ENCODE measurements around the gene WWOX.

DNA sequence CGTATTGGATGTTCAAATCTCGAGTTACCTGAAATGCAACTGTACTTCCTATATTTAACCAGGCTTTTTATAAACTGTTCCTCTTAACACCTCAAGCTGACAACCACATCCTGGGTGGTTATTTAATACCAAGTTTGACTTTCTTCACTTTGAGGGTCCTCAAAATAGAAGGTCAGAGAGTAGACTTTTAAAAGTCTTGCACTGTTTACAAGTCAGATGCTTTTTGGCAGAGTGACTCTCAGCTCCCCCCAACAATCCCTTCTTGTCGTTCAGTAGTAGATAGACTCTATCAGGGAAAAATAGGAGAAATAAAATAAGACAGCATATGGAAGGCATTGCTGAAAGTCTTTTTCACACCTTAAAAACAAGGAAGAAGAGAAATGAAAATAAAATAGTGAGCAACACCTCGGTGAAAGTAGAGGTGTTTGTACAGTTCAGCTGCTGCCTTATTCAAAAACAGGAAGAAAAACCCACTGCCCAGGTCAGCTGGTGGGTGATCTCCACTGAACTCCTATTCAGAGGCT is 650.4 kb downstream of the WWOX start:
- TF ChIP-seq POLR2A (IDR thresholded peaks at IDR 0.05) = no peak
- TF ChIP-seq, protein P1, sequence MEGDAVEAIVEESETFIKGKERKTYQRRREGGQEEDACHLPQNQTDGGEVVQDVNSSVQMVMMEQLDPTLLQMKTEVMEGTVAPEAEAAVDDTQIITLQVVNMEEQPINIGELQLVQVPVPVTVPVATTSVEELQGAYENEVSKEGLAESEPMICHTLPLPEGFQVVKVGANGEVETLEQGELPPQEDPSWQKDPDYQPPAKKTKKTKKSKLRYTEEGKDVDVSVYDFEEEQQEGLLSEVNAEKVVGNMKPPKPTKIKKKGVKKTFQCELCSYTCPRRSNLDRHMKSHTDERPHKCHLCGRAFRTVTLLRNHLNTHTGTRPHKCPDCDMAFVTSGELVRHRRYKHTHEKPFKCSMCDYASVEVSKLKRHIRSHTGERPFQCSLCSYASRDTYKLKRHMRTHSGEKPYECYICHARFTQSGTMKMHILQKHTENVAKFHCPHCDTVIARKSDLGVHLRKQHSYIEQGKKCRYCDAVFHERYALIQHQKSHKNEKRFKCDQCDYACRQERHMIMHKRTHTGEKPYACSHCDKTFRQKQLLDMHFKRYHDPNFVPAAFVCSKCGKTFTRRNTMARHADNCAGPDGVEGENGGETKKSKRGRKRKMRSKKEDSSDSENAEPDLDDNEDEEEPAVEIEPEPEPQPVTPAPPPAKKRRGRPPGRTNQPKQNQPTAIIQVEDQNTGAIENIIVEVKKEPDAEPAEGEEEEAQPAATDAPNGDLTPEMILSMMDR (IDR thresholded peaks at IDR 0.05) = no peak

Measured in thyroid gland (tissue), 4 donors.